Renal pelvis (tissue), 4 donors: Measurements from ENCODE around the gene PRDM7. TPM values are rescaled to one million over a fixed set of nuclear protein-coding genes. Genes with fewer than 3 reads are reported as not detected.
A peak's percentile ranks its signal among the peaks of the same experiment; 100 is the strongest.

Source experiments
- DNase-seq: peaks from one replicate; pipeline ENCODE4 v3.0.0-alpha.2; 2013
- polyA plus RNA-seq, 3 donors: library from polyadenylated mRNA; unstranded; fragments of 120-200 nt; gene quantifications; one replicate each; pipeline ENCODE4 v1.2.1, GENCODE V29; 2013; ENCODE audit not compliant: insufficient read length in 3 of 3

The PRDM7 gene
- polyA plus RNA-seq, 3 donors = 0.44 to 0.83 (median 0.74) TPM

DNA sequence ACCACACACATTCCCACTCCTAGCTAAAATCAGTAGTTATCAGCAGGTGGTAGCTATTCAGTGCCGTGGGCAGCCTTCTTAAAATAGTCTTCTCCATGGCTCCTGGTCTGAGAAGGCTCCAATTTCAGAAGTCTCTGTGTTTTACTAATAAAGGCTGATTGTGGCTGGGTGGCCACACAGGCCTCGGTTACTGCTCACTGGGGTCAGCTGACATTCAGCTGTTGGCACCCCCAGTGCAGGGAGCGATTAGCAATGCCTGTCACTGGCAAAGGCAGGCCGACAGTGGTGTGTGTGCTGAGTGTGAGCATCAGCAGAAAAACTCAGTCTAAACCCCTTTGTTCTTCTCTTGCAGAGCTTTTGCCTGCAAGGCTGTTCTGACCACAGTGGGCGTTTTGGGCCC lies 41.2 kb downstream of the PRDM7 start:
- no peak for DNase-seq

GRCh38 chr16:90034504-90034903 lies 42.6 kb downstream of the PRDM7 start:
- no peak for DNase-seq

DNA sequence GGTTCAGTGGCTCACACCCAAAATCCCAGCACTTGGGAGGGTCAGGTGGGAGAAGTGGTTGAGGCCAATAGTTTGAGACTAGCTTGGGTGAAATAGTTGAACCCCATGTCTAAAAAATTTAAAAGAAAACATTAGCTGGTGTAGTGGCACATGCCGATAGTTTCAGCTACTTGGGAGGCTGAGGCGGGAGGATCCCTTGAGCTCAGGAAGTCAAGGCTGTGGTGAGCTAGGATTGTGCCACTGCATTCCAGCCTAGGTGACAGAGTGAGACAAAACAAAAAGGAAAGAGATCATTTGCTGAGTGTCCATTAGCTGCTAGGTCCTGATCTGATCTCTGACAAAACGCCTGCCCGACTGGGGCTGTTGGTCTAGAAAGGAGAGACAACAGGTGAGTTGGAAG lies 43.7 kb downstream of the PRDM7 start:
- DNase-seq = no peak

GRCh38 chr16:90032674-90033331 lies 44.3 kb downstream of the PRDM7 start:
- DNase-seq = no peak

GRCh38 chr16:90031931-90032673 lies 45.0 kb downstream of the PRDM7 start:
- DNase-seq = no peak

DNA sequence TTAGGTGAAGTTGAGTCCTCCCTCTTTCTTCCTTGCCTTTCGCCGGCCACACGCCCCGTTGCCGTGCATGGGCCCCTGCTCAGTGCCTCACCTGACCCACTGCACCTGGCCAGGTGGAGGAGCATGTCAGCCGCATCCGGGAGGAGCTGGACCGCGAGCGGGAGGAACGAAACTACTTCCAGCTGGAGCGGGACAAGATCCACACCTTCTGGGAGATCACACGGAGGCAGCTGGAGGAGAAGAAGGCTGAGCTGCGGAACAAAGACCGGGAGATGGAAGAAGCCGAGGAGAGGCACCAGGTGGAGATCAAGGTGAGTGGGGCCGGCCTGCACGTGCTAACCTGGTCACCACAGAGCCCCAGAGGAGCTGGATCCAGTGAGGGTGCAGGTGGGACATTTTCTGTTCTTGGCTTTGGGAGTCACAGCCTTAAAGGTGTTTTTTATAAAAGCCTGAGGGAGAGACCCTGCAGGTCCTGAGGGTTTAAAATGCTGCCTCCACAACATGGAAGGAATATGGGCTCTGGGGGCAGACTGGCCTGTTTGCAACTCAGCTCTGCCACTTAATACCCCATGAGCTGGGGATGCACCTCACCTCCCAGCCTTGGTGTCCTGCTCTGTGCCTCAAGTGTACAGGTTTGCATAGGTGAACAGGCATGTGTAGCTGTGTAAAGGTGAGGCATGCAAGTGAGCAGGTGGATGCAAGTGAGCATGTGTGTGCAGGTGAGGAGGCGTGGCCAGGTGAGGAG lies 45.8 kb downstream of the PRDM7 start:
- no peak for DNase-seq

- DNase-seq = no peak
Measured at GRCh38 chr16:90028985-90029384, 48.1 kb downstream of the PRDM7 start.

DNA sequence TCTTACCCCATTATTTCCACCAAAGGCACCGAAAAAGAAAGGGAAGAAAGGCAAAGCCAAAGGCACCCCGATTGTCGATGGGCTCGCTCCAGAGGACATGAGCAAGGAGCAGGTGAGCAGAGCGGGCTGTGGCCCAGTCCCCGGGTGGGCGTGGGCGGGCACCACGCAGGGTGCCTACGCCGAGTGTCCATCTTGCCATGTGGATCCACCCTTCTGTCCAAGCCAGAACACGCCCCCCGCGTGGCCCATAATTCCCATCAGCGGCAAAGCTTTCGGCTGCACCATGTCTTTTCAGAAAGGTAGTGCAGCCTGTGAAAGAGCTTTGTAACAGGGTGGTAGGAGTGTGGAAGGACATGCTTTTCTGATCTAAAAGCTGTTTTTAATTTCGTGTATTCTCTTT lies 49.5 kb downstream of the PRDM7 start:
- DNase-seq = no peak

- DNase-seq = no peak
Measured at GRCh38 chr16:90026135-90026534, 51.0 kb downstream of the PRDM7 start.

DNA sequence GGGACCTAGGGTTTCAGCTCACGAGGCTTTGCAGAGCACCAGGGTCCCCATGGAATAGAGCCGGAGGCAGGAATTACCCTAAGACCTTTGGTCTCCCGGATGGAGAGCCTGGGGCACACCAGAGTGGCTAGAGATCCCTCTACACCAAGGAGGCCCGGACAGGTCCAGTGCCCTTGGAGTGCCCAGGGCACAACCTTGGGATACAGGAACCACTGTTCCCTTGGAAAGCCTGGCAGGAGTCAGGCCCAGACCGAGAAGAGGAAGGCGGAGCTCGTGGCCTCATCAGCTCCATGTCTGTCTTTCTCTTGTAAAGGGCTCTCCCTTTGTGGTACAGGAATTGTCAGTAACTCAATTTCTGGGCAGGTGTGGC lies 54.1 kb downstream of the PRDM7 start:
- no peak for DNase-seq

GRCh38 chr16:90022209-90023077 lies 54.7 kb downstream of the PRDM7 start:
- peak; percentile 92 for DNase-seq

DNA sequence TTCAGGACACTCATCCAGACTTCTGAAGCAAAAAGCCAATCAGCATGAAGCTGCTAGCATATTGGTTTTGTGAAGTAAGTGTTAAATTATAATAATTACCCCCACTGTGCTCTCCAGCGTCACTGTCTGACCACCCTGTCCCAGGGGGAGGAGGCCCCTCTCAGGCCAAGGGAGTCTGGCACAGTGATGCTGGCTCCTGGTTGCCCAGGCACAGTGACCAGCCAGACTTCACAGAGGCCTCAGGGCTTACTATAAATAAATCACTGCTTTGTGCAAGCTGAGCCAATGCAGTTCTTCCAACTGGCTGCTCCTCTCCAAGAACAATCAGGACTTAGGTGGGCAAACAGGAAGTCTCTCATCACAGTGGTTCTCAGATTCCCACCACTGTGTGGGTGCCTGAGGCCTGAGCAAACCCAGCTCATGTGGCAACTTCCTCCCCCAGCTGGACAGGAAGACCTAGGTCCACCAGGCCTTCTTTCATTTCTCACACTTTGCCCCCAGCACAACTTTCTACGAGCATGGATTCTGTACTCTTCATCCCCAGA lies 56.2 kb downstream of the PRDM7 start:
- no peak for DNase-seq

DNA sequence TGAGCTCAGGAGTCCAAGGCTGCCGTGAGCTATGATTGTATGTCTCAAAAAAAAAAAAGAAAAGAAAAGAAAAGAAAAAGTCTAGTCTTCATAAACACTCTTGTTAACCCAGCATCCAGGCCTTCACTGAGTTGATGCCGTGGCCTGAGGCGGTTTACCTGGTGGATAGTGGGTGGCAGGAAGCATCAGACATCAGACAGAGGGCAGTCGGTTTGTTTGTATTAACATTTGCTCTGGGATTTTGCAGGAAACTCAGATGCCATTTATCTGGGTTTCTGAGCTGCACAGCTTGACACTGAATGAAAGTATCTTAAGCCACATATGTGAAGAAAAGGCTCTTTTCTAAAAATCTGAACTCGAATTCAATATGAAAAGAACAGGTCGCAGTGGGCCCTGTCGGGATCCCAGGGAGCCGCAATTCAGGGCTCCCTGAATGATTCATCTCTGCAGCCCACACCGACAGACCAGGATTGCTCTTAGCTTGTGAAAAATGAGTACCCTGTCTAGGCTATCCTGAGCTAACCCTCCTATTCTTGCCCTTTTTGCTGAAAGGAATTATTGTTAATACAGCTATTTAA lies 56.8 kb downstream of the PRDM7 start:
- DNase-seq = no peak

DNA sequence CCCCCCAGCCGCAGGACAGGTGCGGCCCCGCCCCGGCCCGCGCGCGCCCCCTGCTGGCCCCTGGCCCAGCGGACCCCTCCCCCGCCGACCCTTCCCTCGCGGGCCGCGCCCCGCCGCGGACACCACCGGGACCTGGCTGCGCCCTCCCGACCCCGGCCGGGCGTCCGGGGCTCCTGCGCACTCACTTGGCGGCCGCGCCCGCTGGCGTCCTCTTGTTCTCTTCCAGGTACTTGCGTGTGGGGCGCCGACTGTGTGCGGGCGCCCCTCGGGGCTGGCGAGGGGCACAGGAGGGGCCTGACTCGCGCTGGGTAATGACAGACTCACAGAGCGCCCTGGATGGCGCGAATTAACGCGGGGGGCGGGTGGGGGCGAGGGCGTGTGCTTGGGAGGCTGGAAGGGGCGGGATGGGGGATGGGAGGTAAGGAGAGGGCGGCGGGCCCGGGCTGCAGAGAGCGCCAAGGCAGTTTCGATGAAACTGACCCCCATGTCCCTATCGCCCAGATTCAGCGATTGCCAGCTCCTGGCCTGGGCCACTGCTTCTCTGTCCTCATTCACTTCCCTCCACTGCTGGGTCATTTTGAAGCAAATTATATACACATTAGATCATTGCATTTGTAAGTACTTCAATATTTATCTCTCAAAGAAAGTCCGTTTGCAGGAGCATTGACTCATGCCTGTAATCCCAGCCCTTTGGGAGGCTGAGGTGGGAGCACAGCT lies 57.4 kb downstream of the PRDM7 start:
- DNase-seq = no peak

DNA sequence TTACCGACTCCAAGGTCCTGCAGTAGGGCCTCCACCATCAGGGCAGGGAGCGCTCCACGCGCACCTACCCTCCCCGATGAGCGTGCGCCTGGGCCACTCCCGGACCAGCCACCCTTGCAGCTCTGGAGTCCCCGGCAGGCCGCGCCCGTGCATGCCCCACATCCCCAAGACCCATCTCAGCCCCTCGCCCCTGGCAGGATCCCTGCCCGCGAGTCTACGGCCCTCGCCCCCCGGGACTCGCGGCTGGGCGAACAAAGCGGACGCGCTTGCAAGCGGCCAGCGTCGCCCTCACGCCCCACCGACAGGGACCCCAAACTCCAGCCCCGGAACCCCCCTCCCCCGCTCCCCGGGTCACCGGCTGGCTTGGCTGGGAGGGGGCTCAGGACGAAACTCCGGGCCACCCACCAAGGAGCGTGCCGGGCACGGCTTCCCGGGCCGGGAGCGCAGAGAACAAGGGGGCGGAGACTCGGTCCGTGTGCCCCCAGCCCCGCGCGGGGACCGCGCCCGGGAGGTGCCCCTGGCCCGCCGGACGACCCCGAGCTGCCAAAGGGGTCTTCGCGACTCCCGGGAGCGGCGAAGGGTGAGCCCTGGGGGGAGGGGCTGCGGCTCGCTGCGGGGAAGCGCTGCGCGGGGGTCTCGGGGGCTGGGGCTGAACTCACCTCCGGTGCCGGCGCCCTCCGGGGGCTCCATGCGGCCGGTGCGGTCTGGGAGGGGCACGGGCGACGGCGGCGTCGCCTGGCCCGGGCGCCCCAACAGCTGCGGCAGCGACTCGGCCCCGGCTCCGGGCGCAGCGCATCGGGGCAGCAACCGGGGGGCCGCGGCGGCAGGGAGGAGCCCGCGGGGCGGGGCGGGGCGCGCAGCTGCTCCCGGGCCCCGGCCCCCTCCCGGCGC lies 58.2 kb downstream of the PRDM7 start, which contains the start of gene DBNDD1:
DBNDD1 (minus strand) TSS at position 805 of the 891 bp plus-strand sequence; CDS start at position 690, 115 bp downstream.
- no peak for DNase-seq

- DNase-seq = no peak
Measured at GRCh38 chr16:90018297-90018651, 58.9 kb downstream of the PRDM7 start.

DNA sequence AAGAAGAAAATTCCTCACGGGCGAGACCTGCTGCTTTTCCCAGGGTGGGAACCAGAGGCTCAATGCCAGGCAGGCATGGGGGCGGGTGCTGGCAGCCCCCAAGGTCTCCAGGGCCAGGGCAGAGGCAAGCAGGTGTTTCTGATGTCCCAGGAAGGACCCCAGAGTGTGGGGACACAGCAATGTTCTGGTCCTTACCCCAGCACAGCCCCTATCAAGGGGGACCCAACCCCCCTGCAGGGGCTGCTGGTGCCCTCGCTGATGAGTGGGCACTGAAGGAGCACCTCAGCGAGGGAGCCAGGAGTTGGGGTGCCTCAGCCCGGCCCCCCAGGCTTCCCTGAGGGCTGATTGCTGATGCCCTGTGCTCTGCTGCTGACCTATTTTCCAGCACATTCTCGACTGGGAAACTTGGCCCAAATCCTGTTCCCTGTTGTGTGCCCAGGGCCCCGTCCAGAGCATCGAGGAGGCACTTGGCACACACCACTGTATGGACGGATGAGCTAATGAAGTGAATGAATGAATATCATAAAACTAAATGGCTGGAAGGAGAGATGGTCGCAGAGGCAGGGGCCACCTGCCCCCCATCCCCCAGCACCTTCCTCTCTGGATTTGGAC lies 60.7 kb downstream of the PRDM7 start:
- no peak for DNase-seq

- DNase-seq = no peak
Measured at GRCh38 chr16:90015586-90016338, 61.4 kb downstream of the PRDM7 start.
